Measurements from ENCODE around the gene UFL1. TPM values are rescaled to one million over a fixed set of nuclear protein-coding genes. Genes with fewer than 3 reads are reported as not detected.

Gene UFL1
- polyA plus RNA-seq, 1 donor, result 43.9 TPM

DNA sequence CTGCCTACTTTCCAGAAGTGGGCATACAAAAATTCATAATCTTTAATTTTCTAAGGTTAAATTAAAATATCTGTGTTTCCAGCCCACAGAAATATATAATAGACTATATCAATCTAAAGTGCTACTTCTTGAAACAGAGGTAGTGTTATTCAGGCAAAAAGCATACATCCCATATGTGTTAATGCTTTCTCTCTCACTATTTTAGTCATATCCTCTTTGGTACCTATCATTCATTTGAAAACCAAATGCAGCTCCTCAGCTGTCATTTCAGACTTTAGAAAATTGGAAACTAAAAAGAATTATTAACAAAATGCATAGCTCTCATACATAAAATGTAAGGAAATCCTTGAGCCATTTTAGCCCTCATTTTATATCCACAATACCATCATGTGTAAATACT lies 42.2 kb downstream of the UFL1 start:
- Histone ChIP-seq H3K4me3 (ENCODE audit: low read length) (no peak overlapping the region), H3K36me3 (ENCODE audit: control insufficient read depth, insufficient read depth, low read length) (no peaks in the 10 kb centered on the region), H3K4me1 (ENCODE audit: control insufficient read depth, insufficient read depth, low read length) (no peaks in the 10 kb centered on the region), H3K27me3 (ENCODE audit: control insufficient read depth, insufficient read depth, low read length) (no peaks in the 10 kb centered on the region), H3K9me3 (ENCODE audit: control insufficient read depth, low read depth, low read length) (no peaks in the 10 kb centered on the region), H3K27ac (ENCODE audit: low read length) (no peak overlapping the region)
- no peak for DNase-seq

DNA sequence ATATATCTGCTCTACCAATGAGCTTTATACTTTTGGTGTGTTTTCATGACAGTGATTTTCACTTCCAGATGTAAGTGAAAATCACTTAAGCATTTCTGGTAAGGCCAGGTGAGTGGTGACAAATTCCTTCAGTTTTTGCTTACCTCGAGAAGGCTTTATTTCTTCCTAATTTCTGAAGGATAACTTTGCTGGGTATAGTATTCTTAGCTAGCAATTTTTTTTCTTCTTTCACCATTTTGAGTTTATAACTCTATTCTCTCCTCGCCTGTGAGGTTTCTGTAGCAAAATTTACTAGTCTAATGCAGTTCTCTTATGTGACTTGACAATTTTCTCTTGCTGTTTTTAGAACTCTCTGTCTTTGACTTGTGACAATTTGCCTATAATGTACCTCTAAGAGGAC lies 48.4 kb downstream of the UFL1 start:
- DNase-seq, result no peak
- 83% methylated on average over 2 of the region's 2 CpGs for WGBS (ENCODE audit: insufficient coverage, low lambda C conversion rate)
- no peak overlapping the region for H3K4me3 ChIP-seq (ENCODE audit: low read length)
- no peaks in the 10 kb centered on the region for H3K4me1 ChIP-seq (ENCODE audit: control insufficient read depth, insufficient read depth, low read length)
- H3K36me3 ChIP-seq (ENCODE audit: control insufficient read depth, insufficient read depth, low read length), result no peaks in the 10 kb centered on the region
- no peak overlapping the region for H3K27ac ChIP-seq (ENCODE audit: low read length)
- no peaks in the 10 kb centered on the region for H3K27me3 ChIP-seq (ENCODE audit: control insufficient read depth, insufficient read depth, low read length)
- H3K9me3 ChIP-seq (ENCODE audit: control insufficient read depth, low read depth, low read length), result peaks cover 13% of the 10 kb centered on the region

DNA sequence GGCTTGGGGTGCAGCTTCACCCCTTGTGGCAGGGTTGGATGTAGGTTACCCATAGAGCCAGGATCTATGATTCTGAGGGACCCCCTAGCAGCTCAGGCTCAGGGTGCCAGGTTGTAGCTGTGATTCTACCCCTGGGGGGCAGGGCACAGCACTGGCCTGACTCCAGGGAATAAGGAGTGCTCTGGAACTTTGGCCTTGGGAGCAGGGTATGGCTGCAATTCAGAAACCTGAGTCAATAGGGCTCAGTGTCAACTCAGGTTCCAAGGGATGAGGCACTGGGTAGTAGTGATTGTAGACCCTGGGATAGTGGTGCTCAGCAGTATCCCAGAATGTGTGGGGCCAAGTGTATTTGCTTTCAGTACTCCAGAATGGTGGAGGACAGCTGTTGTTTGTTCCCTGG lies 49.9 kb downstream of the UFL1 start:
- Histone ChIP-seq H3K27me3 (ENCODE audit: control insufficient read depth, insufficient read depth, low read length) (no peaks in the 10 kb centered on the region), H3K27ac (ENCODE audit: low read length) (no peak overlapping the region), H3K4me3 (ENCODE audit: low read length) (no peak overlapping the region), H3K4me1 (ENCODE audit: control insufficient read depth, insufficient read depth, low read length) (no peaks in the 10 kb centered on the region), H3K9me3 (ENCODE audit: control insufficient read depth, low read depth, low read length) (peaks cover 13% of the 10 kb centered on the region), H3K36me3 (ENCODE audit: control insufficient read depth, insufficient read depth, low read length) (no peaks in the 10 kb centered on the region)
- no peak for DNase-seq

DNA sequence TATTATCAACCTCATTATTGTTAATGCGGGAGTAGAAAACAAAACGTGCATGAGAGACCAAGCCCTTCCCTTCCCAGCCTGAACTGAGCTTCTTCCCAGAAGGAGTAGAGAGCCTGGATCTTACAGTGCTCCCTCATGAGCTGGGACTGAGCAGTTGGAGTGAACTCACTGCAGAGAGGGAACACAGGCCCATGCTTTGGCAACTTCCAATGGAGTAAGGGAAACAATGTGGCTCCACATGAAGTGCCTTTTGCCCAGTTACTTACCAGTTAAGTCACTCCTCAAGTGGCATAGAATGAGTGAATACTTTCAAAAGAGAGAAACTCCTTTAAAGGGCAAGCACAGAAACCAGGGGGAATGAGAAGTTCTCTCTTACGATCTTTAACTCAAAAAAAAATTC lies 53.8 kb downstream of the UFL1 start:
- no peaks in the 10 kb centered on the region for H3K36me3 ChIP-seq (ENCODE audit: control insufficient read depth, insufficient read depth, low read length)
- H3K4me1 ChIP-seq (ENCODE audit: control insufficient read depth, insufficient read depth, low read length), result no peaks in the 10 kb centered on the region
- DNase-seq, result no peak
- peaks cover 7% of the 10 kb centered on the region for H3K9me3 ChIP-seq (ENCODE audit: control insufficient read depth, low read depth, low read length)
- H3K4me3 ChIP-seq (ENCODE audit: low read length), result no peak overlapping the region
- no peak overlapping the region for H3K27ac ChIP-seq (ENCODE audit: low read length)
- H3K27me3 ChIP-seq (ENCODE audit: control insufficient read depth, insufficient read depth, low read length), result no peaks in the 10 kb centered on the region
- WGBS (ENCODE audit: insufficient coverage, low lambda C conversion rate), result no CpG with 5 or more reads among the region's 3 CpGs

- no peak overlapping the region for H3K27ac ChIP-seq (ENCODE audit: low read length)
- no peak for DNase-seq
- no CpG with 5 or more reads among the region's 4 CpGs for WGBS (ENCODE audit: insufficient coverage, low lambda C conversion rate)
- no peak overlapping the region for H3K4me3 ChIP-seq (ENCODE audit: low read length)
- no peaks in the 10 kb centered on the region for H3K36me3 ChIP-seq (ENCODE audit: control insufficient read depth, insufficient read depth, low read length)
- peaks cover 2% of the 10 kb centered on the region for H3K9me3 ChIP-seq (ENCODE audit: control insufficient read depth, low read depth, low read length)
- no peaks in the 10 kb centered on the region for H3K27me3 ChIP-seq (ENCODE audit: control insufficient read depth, insufficient read depth, low read length)
- no peaks in the 10 kb centered on the region for H3K4me1 ChIP-seq (ENCODE audit: control insufficient read depth, insufficient read depth, low read length)
These were observed 54.6 kb downstream of the UFL1 start for GRCh38 chr6:96576221-96576620.

DNA sequence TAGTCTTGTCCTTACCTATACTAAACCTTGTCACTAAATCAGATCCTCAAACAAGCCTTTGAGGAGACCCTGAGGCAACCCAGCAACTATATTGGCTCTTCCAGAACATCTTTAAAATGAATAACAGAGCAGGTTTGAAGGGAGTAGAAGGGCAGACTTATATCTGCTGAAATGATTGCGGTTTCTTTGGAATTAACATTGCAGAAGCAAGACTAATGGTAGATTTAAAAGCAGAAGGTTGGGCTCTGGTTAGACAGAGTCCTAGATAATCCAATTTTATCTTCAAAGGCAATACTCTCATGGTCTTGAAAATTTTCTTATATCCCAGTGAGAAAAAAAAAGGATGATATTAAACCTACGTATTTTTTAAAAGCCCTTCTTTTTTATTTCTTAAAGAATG lies 60.4 kb downstream of the UFL1 start:
- Histone ChIP-seq H3K4me3 (ENCODE audit: low read length) (no peak overlapping the region), H3K27ac (ENCODE audit: low read length) (no peak overlapping the region), H3K4me1 (ENCODE audit: control insufficient read depth, insufficient read depth, low read length) (no peaks in the 10 kb centered on the region), H3K27me3 (ENCODE audit: control insufficient read depth, insufficient read depth, low read length) (no peaks in the 10 kb centered on the region), H3K9me3 (ENCODE audit: control insufficient read depth, low read depth, low read length) (no peaks in the 10 kb centered on the region), H3K36me3 (ENCODE audit: control insufficient read depth, insufficient read depth, low read length) (no peaks in the 10 kb centered on the region)
- DNase-seq, result no peak
- WGBS (ENCODE audit: insufficient coverage, low lambda C conversion rate), result 86% methylated on average over 1 of the region's 2 CpGs

GRCh38 chr6:96582436-96582835 lies 60.8 kb downstream of the UFL1 start:
- H3K9me3 ChIP-seq (ENCODE audit: control insufficient read depth, low read depth, low read length), result no peaks in the 10 kb centered on the region
- no peaks in the 10 kb centered on the region for H3K27me3 ChIP-seq (ENCODE audit: control insufficient read depth, insufficient read depth, low read length)
- H3K27ac ChIP-seq (ENCODE audit: low read length), result no peak overlapping the region
- H3K4me1 ChIP-seq (ENCODE audit: control insufficient read depth, insufficient read depth, low read length), result no peaks in the 10 kb centered on the region
- DNase-seq, result no peak
- no peaks in the 10 kb centered on the region for H3K36me3 ChIP-seq (ENCODE audit: control insufficient read depth, insufficient read depth, low read length)
- no CpG with 5 or more reads among the region's 1 CpG for WGBS (ENCODE audit: insufficient coverage, low lambda C conversion rate)
- no peak overlapping the region for H3K4me3 ChIP-seq (ENCODE audit: low read length)

DNA sequence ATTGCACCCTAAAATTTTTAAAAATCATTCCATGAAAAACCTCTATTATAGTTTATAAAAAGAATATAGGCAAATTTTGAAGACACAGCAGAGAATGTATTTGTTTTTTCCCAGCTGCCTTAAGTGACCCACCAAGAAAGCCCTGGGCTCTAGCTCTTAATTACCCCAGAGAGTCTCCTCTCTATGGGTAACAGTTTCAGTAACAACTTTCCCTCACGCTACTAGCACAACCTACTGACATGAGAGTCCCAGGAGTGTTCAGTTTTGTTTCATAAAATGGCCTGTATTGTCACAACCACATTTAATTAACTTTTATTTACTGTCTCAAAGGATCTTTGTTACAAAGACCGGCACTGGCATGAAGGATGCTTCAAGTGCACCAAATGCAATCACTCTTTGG lies 82.8 kb downstream of the UFL1 start:
- Histone ChIP-seq H3K27ac (ENCODE audit: low read length) (no peak overlapping the region), H3K36me3 (ENCODE audit: control insufficient read depth, insufficient read depth, low read length) (no peaks in the 10 kb centered on the region), H3K9me3 (ENCODE audit: control insufficient read depth, low read depth, low read length) (no peaks in the 10 kb centered on the region), H3K4me1 (ENCODE audit: control insufficient read depth, insufficient read depth, low read length) (no peaks in the 10 kb centered on the region), H3K4me3 (ENCODE audit: low read length) (no peak overlapping the region), H3K27me3 (ENCODE audit: control insufficient read depth, insufficient read depth, low read length) (no peaks in the 10 kb centered on the region)
- no CpG with 5 or more reads among the region's 2 CpGs for WGBS (ENCODE audit: insufficient coverage, low lambda C conversion rate)
- DNase-seq, result no peak

Other genes starting within 250 kb of the UFL1 start
- 0.67 TPM for gene FHL5, start 41.3 kb downstream of the UFL1 start, polyA plus RNA-seq

Measured in large intestine (tissue), 3 donors.